Tibial nerve (tissue), 3 donors: ENCODE results near the gene RAPGEF5.

ENCODE experiments used
- CTCF ChIP-seq, 5 experiments: fragments of 200-600 bp in 3 of 5; fragments of 450-650 bp in 2 of 5; sonication (generic) in 3 of 5; IDR thresholded peaks; one replicate each; pipeline ENCODE4 v1.5.1; 2016 to 2019; ENCODE audit warnings: antibody characterized with exemption in 5 of 5, mild to moderate bottlenecking in 3 of 5, moderate library complexity in 2 of 5
- POLR2A ChIP-seq, 2 donors: fragments of 450-650 bp; IDR thresholded peaks; one replicate each; pipeline ENCODE4 v1.6.1; 2017; ENCODE audit warnings: antibody characterized with exemption in 2 of 2, mild to moderate bottlenecking in 2 of 2, moderate library complexity in 2 of 2

GRCh38 chr7:22363756-22364422 is 6.9 kb upstream of the RAPGEF5 start:
- TF ChIP-seq CTCF (IDR thresholded peaks at IDR 0.05) (no peak), POLR2A (IDR thresholded peaks at IDR 0.05) (no peak)
